GM23338 (cell line): ENCODE results near the gene BARD1.

ENCODE experiments used
- CREB1 ChIP-seq: fragments of 250-450 bp; sonication (Bioruptor Pico); IDR thresholded peaks from 2 replicates; pipeline ENCODE4 v1.5.0; 2020; ENCODE audit warnings: low read depth, mild to moderate bottlenecking, moderate library complexity
- EZH2 ChIP-seq: fragments of 200-600 bp; sonication (generic); IDR thresholded peaks from one replicate; pipeline ENCODE4 v1.8.0; 2017; ENCODE audit warnings: antibody characterized with exemption, mild to moderate bottlenecking, low read depth; ENCODE audit not compliant: unreplicated experiment
- EZH2phosphoT487 ChIP-seq: fragments of 200-600 bp; sonication (generic); IDR thresholded peaks from one replicate; pipeline ENCODE4 v1.8.1; 2018; ENCODE audit warnings: antibody characterized with exemption; ENCODE audit not compliant: unreplicated experiment
- JUNB ChIP-seq: IDR thresholded peaks from one replicate; pipeline ENCODE4 v1.6.1; 2016; ENCODE audit warnings: antibody characterized with exemption; ENCODE audit not compliant: unreplicated experiment
- NANOG ChIP-seq: IDR thresholded peaks from 2 replicates; pipeline ENCODE4 v1.6.1; 2016; ENCODE audit warnings: antibody characterized with exemption, borderline replicate concordance
- POLR2AphosphoS5 ChIP-seq: IDR thresholded peaks from 2 replicates; pipeline ENCODE4 v1.6.1; 2016; ENCODE audit warnings: antibody characterized with exemption, low read depth
- STAT1 ChIP-seq: IDR thresholded peaks from one replicate; pipeline ENCODE4 v1.6.1; 2016; ENCODE audit warnings: antibody characterized with exemption; ENCODE audit not compliant: unreplicated experiment
- ZNF114 ChIP-seq: fragments of 250-450 bp; sonication (Bioruptor Pico); IDR thresholded peaks from 2 replicates; pipeline ENCODE4 v1.5.0; 2020; ENCODE audit warnings: mild to moderate bottlenecking, moderate library complexity
- ZNF331 ChIP-seq: fragments of 250-450 bp; sonication (Bioruptor Pico); IDR thresholded peaks from 2 replicates; pipeline ENCODE4 v1.5.0; 2020; ENCODE audit warnings: low read depth, mild to moderate bottlenecking, moderate library complexity
- TF ChIP-seq, protein P1 (sequence below), 2 experiments: fragments of 200-600 bp in 1 of 2; sonication (generic) in 1 of 2; conservative IDR thresholded peaks; 2 replicates each; pipeline versions ENCODE4 v1.5.1 to v1.6.1; 2016 to 2017; ENCODE audit warnings: antibody characterized with exemption in 2 of 2, low read depth in 2 of 2, mild to moderate bottlenecking in 2 of 2, moderate library complexity in 1 of 2
- TF ChIP-seq, protein P2 (sequence below): IDR thresholded peaks from one replicate; pipeline ENCODE4 v1.6.1; 2018; ENCODE audit warnings: antibody characterized with exemption; ENCODE audit not compliant: unreplicated experiment
- TF ChIP-seq, protein P3 (sequence below): IDR thresholded peaks from 2 replicates; pipeline ENCODE4 v1.6.1; 2016; ENCODE audit warnings: antibody characterized with exemption
- TF ChIP-seq, protein P4 (sequence below): fragments of 250-450 bp; sonication (Bioruptor Pico); IDR thresholded peaks from 2 replicates; pipeline ENCODE4 v1.5.0; 2020; ENCODE audit warnings: mild to moderate bottlenecking, moderate library complexity

DNA sequence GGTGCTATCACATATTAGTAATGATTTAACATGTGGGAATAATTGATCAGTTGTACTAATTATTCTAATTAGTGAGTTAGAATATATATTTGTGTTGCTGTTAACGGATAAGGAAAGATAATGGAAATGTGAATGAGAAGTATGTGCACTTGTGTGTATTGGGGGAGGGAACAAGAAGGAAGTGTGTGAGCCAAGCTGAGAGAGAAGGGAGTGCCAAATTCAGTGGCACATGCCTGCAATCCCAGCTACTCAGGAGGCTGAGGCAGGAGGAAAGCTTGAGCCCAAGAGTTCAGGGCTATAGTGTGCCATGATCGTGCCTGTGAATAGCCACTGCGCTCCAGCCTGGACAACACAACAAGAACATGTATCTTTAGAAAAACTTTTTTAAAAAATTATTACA is 9.3 kb downstream of the BARD1 start:
- TF ChIP-seq, protein P1, sequence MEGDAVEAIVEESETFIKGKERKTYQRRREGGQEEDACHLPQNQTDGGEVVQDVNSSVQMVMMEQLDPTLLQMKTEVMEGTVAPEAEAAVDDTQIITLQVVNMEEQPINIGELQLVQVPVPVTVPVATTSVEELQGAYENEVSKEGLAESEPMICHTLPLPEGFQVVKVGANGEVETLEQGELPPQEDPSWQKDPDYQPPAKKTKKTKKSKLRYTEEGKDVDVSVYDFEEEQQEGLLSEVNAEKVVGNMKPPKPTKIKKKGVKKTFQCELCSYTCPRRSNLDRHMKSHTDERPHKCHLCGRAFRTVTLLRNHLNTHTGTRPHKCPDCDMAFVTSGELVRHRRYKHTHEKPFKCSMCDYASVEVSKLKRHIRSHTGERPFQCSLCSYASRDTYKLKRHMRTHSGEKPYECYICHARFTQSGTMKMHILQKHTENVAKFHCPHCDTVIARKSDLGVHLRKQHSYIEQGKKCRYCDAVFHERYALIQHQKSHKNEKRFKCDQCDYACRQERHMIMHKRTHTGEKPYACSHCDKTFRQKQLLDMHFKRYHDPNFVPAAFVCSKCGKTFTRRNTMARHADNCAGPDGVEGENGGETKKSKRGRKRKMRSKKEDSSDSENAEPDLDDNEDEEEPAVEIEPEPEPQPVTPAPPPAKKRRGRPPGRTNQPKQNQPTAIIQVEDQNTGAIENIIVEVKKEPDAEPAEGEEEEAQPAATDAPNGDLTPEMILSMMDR (conservative IDR thresholded peaks at IDR 0.05; ENCODE audit: low read depth in 2 of 2) = no peak
- TF ChIP-seq EZH2 (no peak), POLR2AphosphoS5 (no peak), CREB1 (CRISPR knock-in tag) (no peak), STAT1 (no peak), ZNF331 (CRISPR knock-in tag) (no peak), EZH2phosphoT487 (no peak), NANOG (no peak), JUNB (no peak), ZNF114 (CRISPR knock-in tag) (no peak)
- TF ChIP-seq, protein P2, sequence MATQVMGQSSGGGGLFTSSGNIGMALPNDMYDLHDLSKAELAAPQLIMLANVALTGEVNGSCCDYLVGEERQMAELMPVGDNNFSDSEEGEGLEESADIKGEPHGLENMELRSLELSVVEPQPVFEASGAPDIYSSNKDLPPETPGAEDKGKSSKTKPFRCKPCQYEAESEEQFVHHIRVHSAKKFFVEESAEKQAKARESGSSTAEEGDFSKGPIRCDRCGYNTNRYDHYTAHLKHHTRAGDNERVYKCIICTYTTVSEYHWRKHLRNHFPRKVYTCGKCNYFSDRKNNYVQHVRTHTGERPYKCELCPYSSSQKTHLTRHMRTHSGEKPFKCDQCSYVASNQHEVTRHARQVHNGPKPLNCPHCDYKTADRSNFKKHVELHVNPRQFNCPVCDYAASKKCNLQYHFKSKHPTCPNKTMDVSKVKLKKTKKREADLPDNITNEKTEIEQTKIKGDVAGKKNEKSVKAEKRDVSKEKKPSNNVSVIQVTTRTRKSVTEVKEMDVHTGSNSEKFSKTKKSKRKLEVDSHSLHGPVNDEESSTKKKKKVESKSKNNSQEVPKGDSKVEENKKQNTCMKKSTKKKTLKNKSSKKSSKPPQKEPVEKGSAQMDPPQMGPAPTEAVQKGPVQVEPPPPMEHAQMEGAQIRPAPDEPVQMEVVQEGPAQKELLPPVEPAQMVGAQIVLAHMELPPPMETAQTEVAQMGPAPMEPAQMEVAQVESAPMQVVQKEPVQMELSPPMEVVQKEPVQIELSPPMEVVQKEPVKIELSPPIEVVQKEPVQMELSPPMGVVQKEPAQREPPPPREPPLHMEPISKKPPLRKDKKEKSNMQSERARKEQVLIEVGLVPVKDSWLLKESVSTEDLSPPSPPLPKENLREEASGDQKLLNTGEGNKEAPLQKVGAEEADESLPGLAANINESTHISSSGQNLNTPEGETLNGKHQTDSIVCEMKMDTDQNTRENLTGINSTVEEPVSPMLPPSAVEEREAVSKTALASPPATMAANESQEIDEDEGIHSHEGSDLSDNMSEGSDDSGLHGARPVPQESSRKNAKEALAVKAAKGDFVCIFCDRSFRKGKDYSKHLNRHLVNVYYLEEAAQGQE = no peak
- TF ChIP-seq, protein P3, sequence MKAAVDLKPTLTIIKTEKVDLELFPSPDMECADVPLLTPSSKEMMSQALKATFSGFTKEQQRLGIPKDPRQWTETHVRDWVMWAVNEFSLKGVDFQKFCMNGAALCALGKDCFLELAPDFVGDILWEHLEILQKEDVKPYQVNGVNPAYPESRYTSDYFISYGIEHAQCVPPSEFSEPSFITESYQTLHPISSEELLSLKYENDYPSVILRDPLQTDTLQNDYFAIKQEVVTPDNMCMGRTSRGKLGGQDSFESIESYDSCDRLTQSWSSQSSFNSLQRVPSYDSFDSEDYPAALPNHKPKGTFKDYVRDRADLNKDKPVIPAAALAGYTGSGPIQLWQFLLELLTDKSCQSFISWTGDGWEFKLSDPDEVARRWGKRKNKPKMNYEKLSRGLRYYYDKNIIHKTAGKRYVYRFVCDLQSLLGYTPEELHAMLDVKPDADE = no peak
- TF ChIP-seq, protein P4, sequence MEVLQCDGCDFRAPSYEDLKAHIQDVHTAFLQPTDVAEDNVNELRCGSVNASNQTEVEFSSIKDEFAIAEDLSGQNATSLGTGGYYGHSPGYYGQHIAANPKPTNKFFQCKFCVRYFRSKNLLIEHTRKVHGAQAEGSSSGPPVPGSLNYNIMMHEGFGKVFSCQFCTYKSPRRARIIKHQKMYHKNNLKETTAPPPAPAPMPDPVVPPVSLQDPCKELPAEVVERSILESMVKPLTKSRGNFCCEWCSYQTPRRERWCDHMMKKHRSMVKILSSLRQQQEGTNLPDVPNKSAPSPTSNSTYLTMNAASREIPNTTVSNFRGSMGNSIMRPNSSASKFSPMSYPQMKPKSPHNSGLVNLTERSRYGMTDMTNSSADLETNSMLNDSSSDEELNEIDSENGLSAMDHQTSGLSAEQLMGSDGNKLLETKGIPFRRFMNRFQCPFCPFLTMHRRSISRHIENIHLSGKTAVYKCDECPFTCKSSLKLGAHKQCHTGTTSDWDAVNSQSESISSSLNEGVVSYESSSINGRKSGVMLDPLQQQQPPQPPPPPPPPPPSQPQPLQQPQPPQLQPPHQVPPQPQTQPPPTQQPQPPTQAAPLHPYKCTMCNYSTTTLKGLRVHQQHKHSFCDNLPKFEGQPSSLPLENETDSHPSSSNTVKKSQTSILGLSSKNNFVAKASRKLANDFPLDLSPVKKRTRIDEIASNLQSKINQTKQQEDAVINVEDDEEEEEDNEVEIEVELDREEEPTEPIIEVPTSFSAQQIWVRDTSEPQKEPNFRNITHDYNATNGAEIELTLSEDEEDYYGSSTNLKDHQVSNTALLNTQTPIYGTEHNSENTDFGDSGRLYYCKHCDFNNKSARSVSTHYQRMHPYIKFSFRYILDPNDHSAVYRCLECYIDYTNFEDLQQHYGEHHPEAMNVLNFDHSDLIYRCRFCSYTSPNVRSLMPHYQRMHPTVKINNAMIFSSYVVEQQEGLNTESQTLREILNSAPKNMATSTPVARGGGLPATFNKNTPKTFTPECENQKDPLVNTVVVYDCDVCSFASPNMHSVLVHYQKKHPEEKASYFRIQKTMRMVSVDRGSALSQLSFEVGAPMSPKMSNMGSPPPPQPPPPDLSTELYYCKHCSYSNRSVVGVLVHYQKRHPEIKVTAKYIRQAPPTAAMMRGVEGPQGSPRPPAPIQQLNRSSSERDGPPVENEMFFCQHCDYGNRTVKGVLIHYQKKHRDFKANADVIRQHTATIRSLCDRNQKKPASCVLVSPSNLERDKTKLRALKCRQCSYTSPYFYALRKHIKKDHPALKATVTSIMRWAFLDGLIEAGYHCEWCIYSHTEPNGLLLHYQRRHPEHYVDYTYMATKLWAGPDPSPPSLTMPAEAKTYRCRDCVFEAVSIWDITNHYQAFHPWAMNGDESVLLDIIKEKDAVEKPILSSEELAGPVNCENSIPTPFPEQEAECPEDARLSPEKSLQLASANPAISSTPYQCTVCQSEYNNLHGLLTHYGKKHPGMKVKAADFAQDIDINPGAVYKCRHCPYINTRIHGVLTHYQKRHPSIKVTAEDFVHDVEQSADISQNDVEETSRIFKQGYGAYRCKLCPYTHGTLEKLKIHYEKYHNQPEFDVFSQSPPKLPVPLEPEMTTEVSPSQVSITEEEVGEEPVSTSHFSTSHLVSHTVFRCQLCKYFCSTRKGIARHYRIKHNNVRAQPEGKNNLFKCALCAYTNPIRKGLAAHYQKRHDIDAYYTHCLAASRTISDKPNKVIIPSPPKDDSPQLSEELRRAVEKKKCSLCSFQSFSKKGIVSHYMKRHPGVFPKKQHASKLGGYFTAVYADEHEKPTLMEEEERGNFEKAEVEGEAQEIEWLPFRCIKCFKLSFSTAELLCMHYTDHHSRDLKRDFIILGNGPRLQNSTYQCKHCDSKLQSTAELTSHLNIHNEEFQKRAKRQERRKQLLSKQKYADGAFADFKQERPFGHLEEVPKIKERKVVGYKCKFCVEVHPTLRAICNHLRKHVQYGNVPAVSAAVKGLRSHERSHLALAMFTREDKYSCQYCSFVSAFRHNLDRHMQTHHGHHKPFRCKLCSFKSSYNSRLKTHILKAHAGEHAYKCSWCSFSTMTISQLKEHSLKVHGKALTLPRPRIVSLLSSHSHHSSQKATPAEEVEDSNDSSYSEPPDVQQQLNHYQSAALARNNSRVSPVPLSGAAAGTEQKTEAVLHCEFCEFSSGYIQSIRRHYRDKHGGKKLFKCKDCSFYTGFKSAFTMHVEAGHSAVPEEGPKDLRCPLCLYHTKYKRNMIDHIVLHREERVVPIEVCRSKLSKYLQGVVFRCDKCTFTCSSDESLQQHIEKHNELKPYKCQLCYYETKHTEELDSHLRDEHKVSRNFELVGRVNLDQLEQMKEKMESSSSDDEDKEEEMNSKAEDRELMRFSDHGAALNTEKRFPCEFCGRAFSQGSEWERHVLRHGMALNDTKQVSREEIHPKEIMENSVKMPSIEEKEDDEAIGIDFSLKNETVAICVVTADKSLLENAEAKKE (CRISPR knock-in tag) = no peak
